ENCODE results near the gene MEN1. TPM values are rescaled to one million over a fixed set of nuclear protein-coding genes. Genes with fewer than 3 reads are reported as not detected.

MEN1 gene
- total and polyA plus RNA-seq, 9 of the 15 experiments (the other 6 are each of a cell fraction or from before 2014, with no cell fraction given): 3.4 to 57.2 (median 19.3) TPM

DNA sequence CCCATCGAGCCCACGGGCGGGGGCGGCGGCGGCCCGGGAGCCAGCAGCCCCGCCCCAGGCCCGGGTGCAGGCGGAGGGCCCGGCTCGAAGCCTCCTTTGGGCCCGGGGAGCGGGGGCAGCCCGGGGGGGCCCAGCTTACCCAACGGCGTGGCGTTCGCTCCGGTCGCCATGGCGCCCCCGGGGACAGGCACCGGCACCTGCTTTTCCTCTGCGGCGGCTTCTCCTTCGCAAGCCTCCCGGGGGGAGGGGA is 32.2 kb downstream of the MEN1 start (continued):
- TF ChIP-seq, protein P1, sequence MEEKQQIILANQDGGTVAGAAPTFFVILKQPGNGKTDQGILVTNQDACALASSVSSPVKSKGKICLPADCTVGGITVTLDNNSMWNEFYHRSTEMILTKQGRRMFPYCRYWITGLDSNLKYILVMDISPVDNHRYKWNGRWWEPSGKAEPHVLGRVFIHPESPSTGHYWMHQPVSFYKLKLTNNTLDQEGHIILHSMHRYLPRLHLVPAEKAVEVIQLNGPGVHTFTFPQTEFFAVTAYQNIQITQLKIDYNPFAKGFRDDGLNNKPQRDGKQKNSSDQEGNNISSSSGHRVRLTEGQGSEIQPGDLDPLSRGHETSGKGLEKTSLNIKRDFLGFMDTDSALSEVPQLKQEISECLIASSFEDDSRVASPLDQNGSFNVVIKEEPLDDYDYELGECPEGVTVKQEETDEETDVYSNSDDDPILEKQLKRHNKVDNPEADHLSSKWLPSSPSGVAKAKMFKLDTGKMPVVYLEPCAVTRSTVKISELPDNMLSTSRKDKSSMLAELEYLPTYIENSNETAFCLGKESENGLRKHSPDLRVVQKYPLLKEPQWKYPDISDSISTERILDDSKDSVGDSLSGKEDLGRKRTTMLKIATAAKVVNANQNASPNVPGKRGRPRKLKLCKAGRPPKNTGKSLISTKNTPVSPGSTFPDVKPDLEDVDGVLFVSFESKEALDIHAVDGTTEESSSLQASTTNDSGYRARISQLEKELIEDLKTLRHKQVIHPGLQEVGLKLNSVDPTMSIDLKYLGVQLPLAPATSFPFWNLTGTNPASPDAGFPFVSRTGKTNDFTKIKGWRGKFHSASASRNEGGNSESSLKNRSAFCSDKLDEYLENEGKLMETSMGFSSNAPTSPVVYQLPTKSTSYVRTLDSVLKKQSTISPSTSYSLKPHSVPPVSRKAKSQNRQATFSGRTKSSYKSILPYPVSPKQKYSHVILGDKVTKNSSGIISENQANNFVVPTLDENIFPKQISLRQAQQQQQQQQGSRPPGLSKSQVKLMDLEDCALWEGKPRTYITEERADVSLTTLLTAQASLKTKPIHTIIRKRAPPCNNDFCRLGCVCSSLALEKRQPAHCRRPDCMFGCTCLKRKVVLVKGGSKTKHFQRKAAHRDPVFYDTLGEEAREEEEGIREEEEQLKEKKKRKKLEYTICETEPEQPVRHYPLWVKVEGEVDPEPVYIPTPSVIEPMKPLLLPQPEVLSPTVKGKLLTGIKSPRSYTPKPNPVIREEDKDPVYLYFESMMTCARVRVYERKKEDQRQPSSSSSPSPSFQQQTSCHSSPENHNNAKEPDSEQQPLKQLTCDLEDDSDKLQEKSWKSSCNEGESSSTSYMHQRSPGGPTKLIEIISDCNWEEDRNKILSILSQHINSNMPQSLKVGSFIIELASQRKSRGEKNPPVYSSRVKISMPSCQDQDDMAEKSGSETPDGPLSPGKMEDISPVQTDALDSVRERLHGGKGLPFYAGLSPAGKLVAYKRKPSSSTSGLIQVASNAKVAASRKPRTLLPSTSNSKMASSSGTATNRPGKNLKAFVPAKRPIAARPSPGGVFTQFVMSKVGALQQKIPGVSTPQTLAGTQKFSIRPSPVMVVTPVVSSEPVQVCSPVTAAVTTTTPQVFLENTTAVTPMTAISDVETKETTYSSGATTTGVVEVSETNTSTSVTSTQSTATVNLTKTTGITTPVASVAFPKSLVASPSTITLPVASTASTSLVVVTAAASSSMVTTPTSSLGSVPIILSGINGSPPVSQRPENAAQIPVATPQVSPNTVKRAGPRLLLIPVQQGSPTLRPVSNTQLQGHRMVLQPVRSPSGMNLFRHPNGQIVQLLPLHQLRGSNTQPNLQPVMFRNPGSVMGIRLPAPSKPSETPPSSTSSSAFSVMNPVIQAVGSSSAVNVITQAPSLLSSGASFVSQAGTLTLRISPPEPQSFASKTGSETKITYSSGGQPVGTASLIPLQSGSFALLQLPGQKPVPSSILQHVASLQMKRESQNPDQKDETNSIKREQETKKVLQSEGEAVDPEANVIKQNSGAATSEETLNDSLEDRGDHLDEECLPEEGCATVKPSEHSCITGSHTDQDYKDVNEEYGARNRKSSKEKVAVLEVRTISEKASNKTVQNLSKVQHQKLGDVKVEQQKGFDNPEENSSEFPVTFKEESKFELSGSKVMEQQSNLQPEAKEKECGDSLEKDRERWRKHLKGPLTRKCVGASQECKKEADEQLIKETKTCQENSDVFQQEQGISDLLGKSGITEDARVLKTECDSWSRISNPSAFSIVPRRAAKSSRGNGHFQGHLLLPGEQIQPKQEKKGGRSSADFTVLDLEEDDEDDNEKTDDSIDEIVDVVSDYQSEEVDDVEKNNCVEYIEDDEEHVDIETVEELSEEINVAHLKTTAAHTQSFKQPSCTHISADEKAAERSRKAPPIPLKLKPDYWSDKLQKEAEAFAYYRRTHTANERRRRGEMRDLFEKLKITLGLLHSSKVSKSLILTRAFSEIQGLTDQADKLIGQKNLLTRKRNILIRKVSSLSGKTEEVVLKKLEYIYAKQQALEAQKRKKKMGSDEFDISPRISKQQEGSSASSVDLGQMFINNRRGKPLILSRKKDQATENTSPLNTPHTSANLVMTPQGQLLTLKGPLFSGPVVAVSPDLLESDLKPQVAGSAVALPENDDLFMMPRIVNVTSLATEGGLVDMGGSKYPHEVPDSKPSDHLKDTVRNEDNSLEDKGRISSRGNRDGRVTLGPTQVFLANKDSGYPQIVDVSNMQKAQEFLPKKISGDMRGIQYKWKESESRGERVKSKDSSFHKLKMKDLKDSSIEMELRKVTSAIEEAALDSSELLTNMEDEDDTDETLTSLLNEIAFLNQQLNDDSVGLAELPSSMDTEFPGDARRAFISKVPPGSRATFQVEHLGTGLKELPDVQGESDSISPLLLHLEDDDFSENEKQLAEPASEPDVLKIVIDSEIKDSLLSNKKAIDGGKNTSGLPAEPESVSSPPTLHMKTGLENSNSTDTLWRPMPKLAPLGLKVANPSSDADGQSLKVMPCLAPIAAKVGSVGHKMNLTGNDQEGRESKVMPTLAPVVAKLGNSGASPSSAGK (IDR thresholded peaks at IDR 0.05): no peak
- TF ChIP-seq, protein P2, sequence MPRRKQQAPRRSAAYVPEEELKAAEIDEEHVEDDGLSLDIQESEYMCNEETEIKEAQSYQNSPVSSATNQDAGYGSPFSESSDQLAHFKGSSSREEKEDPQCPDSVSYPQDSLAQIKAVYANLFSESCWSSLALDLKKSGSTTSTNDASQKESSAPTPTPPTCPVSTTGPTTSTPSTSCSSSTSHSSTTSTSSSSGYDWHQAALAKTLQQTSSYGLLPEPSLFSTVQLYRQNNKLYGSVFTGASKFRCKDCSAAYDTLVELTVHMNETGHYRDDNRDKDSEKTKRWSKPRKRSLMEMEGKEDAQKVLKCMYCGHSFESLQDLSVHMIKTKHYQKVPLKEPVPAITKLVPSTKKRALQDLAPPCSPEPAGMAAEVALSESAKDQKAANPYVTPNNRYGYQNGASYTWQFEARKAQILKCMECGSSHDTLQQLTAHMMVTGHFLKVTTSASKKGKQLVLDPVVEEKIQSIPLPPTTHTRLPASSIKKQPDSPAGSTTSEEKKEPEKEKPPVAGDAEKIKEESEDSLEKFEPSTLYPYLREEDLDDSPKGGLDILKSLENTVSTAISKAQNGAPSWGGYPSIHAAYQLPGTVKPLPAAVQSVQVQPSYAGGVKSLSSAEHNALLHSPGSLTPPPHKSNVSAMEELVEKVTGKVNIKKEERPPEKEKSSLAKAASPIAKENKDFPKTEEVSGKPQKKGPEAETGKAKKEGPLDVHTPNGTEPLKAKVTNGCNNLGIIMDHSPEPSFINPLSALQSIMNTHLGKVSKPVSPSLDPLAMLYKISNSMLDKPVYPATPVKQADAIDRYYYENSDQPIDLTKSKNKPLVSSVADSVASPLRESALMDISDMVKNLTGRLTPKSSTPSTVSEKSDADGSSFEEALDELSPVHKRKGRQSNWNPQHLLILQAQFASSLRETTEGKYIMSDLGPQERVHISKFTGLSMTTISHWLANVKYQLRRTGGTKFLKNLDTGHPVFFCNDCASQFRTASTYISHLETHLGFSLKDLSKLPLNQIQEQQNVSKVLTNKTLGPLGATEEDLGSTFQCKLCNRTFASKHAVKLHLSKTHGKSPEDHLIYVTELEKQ (CRISPR knock-in tag; IDR thresholded peaks at IDR 0.05): no peak
- peak; percentile 14 to 29; a peak in 1 of 4 replicates for TF ChIP-seq NONO (IDR thresholded peaks at IDR 0.05; ENCODE audit: low read depth in 2 of 2, low read length in 1 of 2)
- TF ChIP-seq, protein P3, sequence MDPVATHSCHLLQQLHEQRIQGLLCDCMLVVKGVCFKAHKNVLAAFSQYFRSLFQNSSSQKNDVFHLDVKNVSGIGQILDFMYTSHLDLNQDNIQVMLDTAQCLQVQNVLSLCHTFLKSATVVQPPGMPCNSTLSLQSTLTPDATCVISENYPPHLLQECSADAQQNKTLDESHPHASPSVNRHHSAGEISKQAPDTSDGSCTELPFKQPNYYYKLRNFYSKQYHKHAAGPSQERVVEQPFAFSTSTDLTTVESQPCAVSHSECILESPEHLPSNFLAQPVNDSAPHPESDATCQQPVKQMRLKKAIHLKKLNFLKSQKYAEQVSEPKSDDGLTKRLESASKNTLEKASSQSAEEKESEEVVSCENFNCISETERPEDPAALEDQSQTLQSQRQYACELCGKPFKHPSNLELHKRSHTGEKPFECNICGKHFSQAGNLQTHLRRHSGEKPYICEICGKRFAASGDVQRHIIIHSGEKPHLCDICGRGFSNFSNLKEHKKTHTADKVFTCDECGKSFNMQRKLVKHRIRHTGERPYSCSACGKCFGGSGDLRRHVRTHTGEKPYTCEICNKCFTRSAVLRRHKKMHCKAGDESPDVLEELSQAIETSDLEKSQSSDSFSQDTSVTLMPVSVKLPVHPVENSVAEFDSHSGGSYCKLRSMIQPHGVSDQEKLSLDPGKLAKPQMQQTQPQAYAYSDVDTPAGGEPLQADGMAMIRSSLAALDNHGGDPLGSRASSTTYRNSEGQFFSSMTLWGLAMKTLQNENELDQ (CRISPR knock-in tag; IDR thresholded peaks at IDR 0.05; ENCODE audit: borderline replicate concordance): no peak
- no peak for TF ChIP-seq ZNF174 (CRISPR knock-in tag; IDR thresholded peaks at IDR 0.05)
- TF ChIP-seq POLR2A (conservative IDR thresholded peaks at IDR 0.05): no peak
- TF ChIP-seq GABPA (tag; conservative IDR thresholded peaks at IDR 0.05; ENCODE audit: low read depth): no peak
- TF ChIP-seq XRCC5 (IDR thresholded peaks at IDR 0.05; ENCODE audit: low read depth, low read length): no peak
